GM23338 (cell line): ENCODE measurements around the gene KRT8. TPM values are rescaled to one million over a fixed set of nuclear protein-coding genes. Genes with fewer than 3 reads are reported as not detected.

Experiments used
- ATAC-seq: fragments of 200-7000 bp; cut with Tn5 transposase; 3 replicates; pipeline ENCODE4 v1.9.1; 2020
- DNase-seq: peaks from one replicate; pipeline ENCODE4 v3.0.0-alpha.2; 2015; ENCODE audit warnings: low spot score
- H2AFZ ChIP-seq: fragments of 200-600 bp; sonication (generic); 2 replicates; pipeline ENCODE4 v1.8.0; 2016; ENCODE audit warnings: antibody characterized with exemption, mild to moderate bottlenecking, moderate library complexity
- H3F3A ChIP-seq: fragments of 200-600 bp; sonication (generic); replicated peaks from 2 replicates; pipeline ENCODE4 v1.8.0; 2017; ENCODE audit warnings: antibody characterized with exemption, mixed run types, low read depth
- H3K27ac ChIP-seq: fragments of 200-600 bp; sonication (generic); 2 replicates; pipeline ENCODE4 v1.6.1; 2016; ENCODE audit warnings: low read depth
- H3K27me3 ChIP-seq: fragments of 200-600 bp; sonication (generic); 2 replicates; pipeline ENCODE4 v1.8.0; 2016; ENCODE audit warnings: mild to moderate bottlenecking, mixed run types, moderate library complexity; ENCODE audit not compliant: insufficient read depth
- H3K36me3 ChIP-seq: fragments of 200-600 bp; sonication (generic); 2 replicates; pipeline ENCODE4 v1.8.0; 2016; ENCODE audit warnings: mild to moderate bottlenecking; ENCODE audit not compliant: insufficient read depth
- H3K4me1 ChIP-seq: fragments of 200-600 bp; sonication (generic); 2 replicates; pipeline ENCODE4 v1.8.0; 2016; ENCODE audit warnings: mild to moderate bottlenecking, moderate library complexity; ENCODE audit not compliant: insufficient read depth
- H3K4me2 ChIP-seq: fragments of 200-600 bp; sonication (generic); 2 replicates; pipeline ENCODE4 v1.7.1; 2017; ENCODE audit warnings: mixed run types
- H3K4me3 ChIP-seq: fragments of 200-600 bp; sonication (generic); 2 replicates; pipeline ENCODE4 v1.6.1; 2016; ENCODE audit warnings: mixed run types
- H3K79me2 ChIP-seq: fragments of 200-600 bp; sonication (generic); replicated peaks from 2 replicates; pipeline ENCODE4 v1.8.0; 2017; ENCODE audit warnings: mild to moderate bottlenecking; ENCODE audit not compliant: insufficient read depth
- H3K9me2 ChIP-seq: fragments of 200-600 bp; sonication (generic); 2 replicates; pipeline ENCODE4 v1.8.0; 2017; ENCODE audit not compliant: insufficient read depth
- H4K20me1 ChIP-seq: fragments of 200-600 bp; sonication (generic); replicated peaks from 2 replicates; pipeline ENCODE4 v1.8.0; 2017; ENCODE audit warnings: mild to moderate bottlenecking; ENCODE audit not compliant: insufficient read depth
- H3K27ac Mint-ChIP-seq: 2 replicates; pipeline ENCODE4 v1.8.0; 2020; ENCODE audit warnings: inconsistent platforms, mild to moderate bottlenecking, moderate library complexity, mixed read lengths
- H3K27me3 Mint-ChIP-seq: 3 replicates; pipeline ENCODE4 v1.8.0; 2022; ENCODE audit warnings: low read depth, mild to moderate bottlenecking, moderate library complexity, mixed read lengths, inconsistent platforms; ENCODE audit not compliant: insufficient read depth, poor library complexity
- H3K36me3 Mint-ChIP-seq: 3 replicates; pipeline ENCODE4 v1.8.0; 2021; ENCODE audit warnings: low read depth, mild to moderate bottlenecking, inconsistent platforms, moderate library complexity, mixed read lengths
- H3K4me1 Mint-ChIP-seq: 3 replicates; pipeline ENCODE4 v1.8.0; 2020; ENCODE audit warnings: mild to moderate bottlenecking, inconsistent platforms, mixed read lengths
- H3K4me3 Mint-ChIP-seq: 3 replicates; pipeline ENCODE4 v1.8.0; 2021; ENCODE audit warnings: moderate library complexity, mild to moderate bottlenecking, inconsistent platforms, mixed read lengths
- H3K9me3 Mint-ChIP-seq: 3 replicates; pipeline ENCODE4 v1.8.0; 2020; ENCODE audit warnings: moderate library complexity, mild to moderate bottlenecking, inconsistent platforms, mixed read lengths
- CREB1 ChIP-seq: fragments of 250-450 bp; sonication (Bioruptor Pico); IDR thresholded peaks from 2 replicates; pipeline ENCODE4 v1.5.0; 2020; ENCODE audit warnings: low read depth, mild to moderate bottlenecking, moderate library complexity
- JUNB ChIP-seq: IDR thresholded peaks from one replicate; pipeline ENCODE4 v1.6.1; 2016; ENCODE audit warnings: antibody characterized with exemption; ENCODE audit not compliant: unreplicated experiment
- POLR2AphosphoS5 ChIP-seq: IDR thresholded peaks from 2 replicates; pipeline ENCODE4 v1.6.1; 2016; ENCODE audit warnings: antibody characterized with exemption, low read depth
- STAT1 ChIP-seq: IDR thresholded peaks from one replicate; pipeline ENCODE4 v1.6.1; 2016; ENCODE audit warnings: antibody characterized with exemption; ENCODE audit not compliant: unreplicated experiment
- ZNF114 ChIP-seq: fragments of 250-450 bp; sonication (Bioruptor Pico); IDR thresholded peaks from 2 replicates; pipeline ENCODE4 v1.5.0; 2020; ENCODE audit warnings: mild to moderate bottlenecking, moderate library complexity
- polyA plus RNA-seq: library from polyadenylated mRNA; unstranded; fragments of >200 nt; fragmentation: Nextera tagmentation; extraction: Ambion mirVana; gene quantifications from 2 replicates; pipeline ENCODE4 v1.2.1, GENCODE V29; 2016
- total RNA-seq: library from RNA; depleted of rRNA; stranded (reverse); fragments of >200 nt; shearing (Covaris generic); gene quantifications from 2 replicates; pipeline ENCODE4 v1.2.3, GENCODE V29; 2014
- TF ChIP-seq, protein P1 (sequence below): fragments of 250-450 bp; sonication (Bioruptor Pico); IDR thresholded peaks from 2 replicates; pipeline ENCODE4 v1.5.0; 2020; ENCODE audit warnings: mild to moderate bottlenecking, moderate library complexity
- TF ChIP-seq, protein P2 (sequence below): IDR thresholded peaks from 2 replicates; pipeline ENCODE4 v1.6.1; 2016; ENCODE audit warnings: antibody characterized with exemption

KRT8 gene
- total and polyA plus RNA-seq, 2 experiments from 2014 or later: 250 to 322 TPM

DNA sequence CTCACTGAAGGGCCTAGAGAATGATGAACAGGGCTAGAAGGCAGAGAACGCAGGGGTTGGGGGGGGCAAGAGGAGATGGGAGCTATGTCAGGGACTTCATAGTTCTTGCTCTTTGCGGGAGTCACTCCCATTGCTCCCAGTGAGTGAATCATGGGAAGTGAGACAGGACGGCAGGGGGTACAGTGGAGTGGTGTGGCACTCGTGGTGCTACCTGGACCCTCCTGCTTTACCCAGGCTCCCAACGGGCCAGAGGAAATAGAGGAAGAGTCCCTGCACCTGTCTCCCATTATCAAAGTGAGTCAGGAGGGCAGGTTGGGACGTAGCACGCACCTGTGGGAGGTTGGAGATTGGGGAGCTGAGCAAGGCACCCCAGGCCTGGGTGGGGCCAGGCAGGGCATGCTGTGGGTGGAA, 1.3 kb upstream of the KRT8 start (continued):
- TF ChIP-seq, protein P1, sequence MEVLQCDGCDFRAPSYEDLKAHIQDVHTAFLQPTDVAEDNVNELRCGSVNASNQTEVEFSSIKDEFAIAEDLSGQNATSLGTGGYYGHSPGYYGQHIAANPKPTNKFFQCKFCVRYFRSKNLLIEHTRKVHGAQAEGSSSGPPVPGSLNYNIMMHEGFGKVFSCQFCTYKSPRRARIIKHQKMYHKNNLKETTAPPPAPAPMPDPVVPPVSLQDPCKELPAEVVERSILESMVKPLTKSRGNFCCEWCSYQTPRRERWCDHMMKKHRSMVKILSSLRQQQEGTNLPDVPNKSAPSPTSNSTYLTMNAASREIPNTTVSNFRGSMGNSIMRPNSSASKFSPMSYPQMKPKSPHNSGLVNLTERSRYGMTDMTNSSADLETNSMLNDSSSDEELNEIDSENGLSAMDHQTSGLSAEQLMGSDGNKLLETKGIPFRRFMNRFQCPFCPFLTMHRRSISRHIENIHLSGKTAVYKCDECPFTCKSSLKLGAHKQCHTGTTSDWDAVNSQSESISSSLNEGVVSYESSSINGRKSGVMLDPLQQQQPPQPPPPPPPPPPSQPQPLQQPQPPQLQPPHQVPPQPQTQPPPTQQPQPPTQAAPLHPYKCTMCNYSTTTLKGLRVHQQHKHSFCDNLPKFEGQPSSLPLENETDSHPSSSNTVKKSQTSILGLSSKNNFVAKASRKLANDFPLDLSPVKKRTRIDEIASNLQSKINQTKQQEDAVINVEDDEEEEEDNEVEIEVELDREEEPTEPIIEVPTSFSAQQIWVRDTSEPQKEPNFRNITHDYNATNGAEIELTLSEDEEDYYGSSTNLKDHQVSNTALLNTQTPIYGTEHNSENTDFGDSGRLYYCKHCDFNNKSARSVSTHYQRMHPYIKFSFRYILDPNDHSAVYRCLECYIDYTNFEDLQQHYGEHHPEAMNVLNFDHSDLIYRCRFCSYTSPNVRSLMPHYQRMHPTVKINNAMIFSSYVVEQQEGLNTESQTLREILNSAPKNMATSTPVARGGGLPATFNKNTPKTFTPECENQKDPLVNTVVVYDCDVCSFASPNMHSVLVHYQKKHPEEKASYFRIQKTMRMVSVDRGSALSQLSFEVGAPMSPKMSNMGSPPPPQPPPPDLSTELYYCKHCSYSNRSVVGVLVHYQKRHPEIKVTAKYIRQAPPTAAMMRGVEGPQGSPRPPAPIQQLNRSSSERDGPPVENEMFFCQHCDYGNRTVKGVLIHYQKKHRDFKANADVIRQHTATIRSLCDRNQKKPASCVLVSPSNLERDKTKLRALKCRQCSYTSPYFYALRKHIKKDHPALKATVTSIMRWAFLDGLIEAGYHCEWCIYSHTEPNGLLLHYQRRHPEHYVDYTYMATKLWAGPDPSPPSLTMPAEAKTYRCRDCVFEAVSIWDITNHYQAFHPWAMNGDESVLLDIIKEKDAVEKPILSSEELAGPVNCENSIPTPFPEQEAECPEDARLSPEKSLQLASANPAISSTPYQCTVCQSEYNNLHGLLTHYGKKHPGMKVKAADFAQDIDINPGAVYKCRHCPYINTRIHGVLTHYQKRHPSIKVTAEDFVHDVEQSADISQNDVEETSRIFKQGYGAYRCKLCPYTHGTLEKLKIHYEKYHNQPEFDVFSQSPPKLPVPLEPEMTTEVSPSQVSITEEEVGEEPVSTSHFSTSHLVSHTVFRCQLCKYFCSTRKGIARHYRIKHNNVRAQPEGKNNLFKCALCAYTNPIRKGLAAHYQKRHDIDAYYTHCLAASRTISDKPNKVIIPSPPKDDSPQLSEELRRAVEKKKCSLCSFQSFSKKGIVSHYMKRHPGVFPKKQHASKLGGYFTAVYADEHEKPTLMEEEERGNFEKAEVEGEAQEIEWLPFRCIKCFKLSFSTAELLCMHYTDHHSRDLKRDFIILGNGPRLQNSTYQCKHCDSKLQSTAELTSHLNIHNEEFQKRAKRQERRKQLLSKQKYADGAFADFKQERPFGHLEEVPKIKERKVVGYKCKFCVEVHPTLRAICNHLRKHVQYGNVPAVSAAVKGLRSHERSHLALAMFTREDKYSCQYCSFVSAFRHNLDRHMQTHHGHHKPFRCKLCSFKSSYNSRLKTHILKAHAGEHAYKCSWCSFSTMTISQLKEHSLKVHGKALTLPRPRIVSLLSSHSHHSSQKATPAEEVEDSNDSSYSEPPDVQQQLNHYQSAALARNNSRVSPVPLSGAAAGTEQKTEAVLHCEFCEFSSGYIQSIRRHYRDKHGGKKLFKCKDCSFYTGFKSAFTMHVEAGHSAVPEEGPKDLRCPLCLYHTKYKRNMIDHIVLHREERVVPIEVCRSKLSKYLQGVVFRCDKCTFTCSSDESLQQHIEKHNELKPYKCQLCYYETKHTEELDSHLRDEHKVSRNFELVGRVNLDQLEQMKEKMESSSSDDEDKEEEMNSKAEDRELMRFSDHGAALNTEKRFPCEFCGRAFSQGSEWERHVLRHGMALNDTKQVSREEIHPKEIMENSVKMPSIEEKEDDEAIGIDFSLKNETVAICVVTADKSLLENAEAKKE (CRISPR knock-in tag): no peak
- no peak for TF ChIP-seq JUNB
- TF ChIP-seq POLR2AphosphoS5: no peak
- TF ChIP-seq ZNF114 (CRISPR knock-in tag): no peak
- no peak for TF ChIP-seq CREB1
- no peak for TF ChIP-seq STAT1

DNA sequence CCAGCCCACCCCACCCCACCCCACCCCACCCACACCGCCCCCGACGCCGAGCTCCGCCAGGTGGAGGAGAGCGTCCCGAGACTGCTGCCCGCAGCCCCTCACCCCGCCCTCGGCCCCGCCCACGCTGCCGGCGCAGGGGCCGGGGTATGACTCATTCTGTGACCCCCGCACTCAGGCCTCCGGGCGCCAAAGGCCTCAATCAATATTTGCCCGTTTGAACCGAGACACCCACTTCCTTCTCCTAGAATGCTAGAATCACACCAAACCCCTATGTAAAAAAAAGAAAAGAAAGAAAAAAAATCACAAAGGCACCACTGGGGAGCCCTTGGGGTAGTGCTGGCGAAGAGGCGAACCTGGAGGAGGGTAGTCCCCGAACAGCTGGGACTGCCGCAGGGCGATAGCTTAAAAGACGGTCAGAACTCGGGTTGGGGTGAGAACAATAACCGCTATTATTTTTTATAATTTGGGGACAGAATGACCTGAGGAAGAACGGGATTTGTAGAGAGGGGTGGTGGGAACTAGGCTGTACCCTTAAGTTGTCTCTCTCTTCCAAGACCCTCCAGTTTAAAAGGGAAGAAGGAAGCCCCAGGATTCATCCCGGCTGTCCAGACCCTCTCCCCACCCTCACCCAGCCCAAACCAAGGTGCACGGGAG, 894 bp downstream of the KRT8 start:
- H3K9me2 ChIP-seq: no peaks in the 10 kb centered on the region
- H3K4me1 ChIP-seq: peaks cover 44% of the 10 kb centered on the region
- peak overlapping the region; percentile 96 for H3K27ac Mint-ChIP-seq
- DNase-seq (peak; percentile 65), ATAC-seq (peak; percentile 63)
- peaks cover 28% of the 10 kb centered on the region for H3K27me3 Mint-ChIP-seq
- H4K20me1 ChIP-seq: peaks cover 20% of the 10 kb centered on the region
- H3K27ac ChIP-seq: peak overlapping the region; percentile 87; the same call in 1 of the 2 replicates
- H3F3A ChIP-seq: 0 out of 2 replicates have a peak, but pooled peaks cover 8% of the 10 kb centered on the region
- H3K4me3 Mint-ChIP-seq: peak overlapping the region; percentile 93
- H2AFZ ChIP-seq: no peak overlapping the region
- H3K36me3 Mint-ChIP-seq: peaks cover 40% of the 10 kb centered on the region
- TF ChIP-seq, protein P2, sequence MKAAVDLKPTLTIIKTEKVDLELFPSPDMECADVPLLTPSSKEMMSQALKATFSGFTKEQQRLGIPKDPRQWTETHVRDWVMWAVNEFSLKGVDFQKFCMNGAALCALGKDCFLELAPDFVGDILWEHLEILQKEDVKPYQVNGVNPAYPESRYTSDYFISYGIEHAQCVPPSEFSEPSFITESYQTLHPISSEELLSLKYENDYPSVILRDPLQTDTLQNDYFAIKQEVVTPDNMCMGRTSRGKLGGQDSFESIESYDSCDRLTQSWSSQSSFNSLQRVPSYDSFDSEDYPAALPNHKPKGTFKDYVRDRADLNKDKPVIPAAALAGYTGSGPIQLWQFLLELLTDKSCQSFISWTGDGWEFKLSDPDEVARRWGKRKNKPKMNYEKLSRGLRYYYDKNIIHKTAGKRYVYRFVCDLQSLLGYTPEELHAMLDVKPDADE: no peak
- peak; percentile 33; the same call in 1 of the 2 replicates for TF ChIP-seq POLR2AphosphoS5
- no peaks in the 10 kb centered on the region for H3K9me3 Mint-ChIP-seq
- peaks cover 25% of the 10 kb centered on the region for H3K79me2 ChIP-seq
- peaks cover 38% of the 10 kb centered on the region for H3K4me1 Mint-ChIP-seq
- no peaks in the 10 kb centered on the region for H3K27me3 ChIP-seq
- peaks cover 18% of the 10 kb centered on the region for H3K36me3 ChIP-seq
- peak overlapping the region; percentile 97 for H3K4me2 ChIP-seq
- H3K4me3 ChIP-seq: peak overlapping the region; percentile 100
